HL-60 (cell line): Measurements from ENCODE around the gene UVSSA.

ENCODE experiments used
- CTCF ChIP-seq: IDR thresholded peaks from one replicate; pipeline ENCODE4 v1.5.1; 2011; ENCODE audit warnings: low read length, control low read depth, inconsistent platforms; ENCODE audit not compliant: insufficient read depth
- GABPA ChIP-seq: IDR thresholded peaks from 2 replicates; pipeline ENCODE4 v1.6.1; 2012; ENCODE audit warnings: low read depth
- POLR2AphosphoS5 ChIP-seq: IDR thresholded peaks from 2 replicates; pipeline ENCODE4 v1.6.1; 2012; ENCODE audit warnings: low read depth
- REST ChIP-seq: IDR thresholded peaks from 2 replicates; pipeline ENCODE4 v1.6.1; 2012; ENCODE audit warnings: low read depth; ENCODE audit not compliant: insufficient replicate concordance
- SPI1 ChIP-seq: IDR thresholded peaks from 2 replicates; pipeline ENCODE4 v1.6.1; 2012; ENCODE audit warnings: low read depth, mild to moderate bottlenecking, borderline replicate concordance

- TF ChIP-seq CTCF, result no peak
- TF ChIP-seq REST, result no peak
- TF ChIP-seq POLR2AphosphoS5, result no peak
- no peak for TF ChIP-seq GABPA
- no peak for TF ChIP-seq SPI1
Observed at GRCh38 chr4:1382776-1383727, 36.0 kb downstream of the UVSSA start.
